Measurements from ENCODE around the gene PSG5. TPM values are rescaled to one million over a fixed set of nuclear protein-coding genes. Genes with fewer than 3 reads are reported as not detected.
A peak's percentile ranks its signal among the peaks of the same experiment; 100 is the strongest.
"Not testable (repeated sequence)": the region's sequence is repeated elsewhere in the genome, so short reads cannot be mapped to it uniquely, and the experiment has no call there.

PSG5 gene
- total and polyA plus RNA-seq, 5 experiments from 2014 or later: not detected

DNA sequence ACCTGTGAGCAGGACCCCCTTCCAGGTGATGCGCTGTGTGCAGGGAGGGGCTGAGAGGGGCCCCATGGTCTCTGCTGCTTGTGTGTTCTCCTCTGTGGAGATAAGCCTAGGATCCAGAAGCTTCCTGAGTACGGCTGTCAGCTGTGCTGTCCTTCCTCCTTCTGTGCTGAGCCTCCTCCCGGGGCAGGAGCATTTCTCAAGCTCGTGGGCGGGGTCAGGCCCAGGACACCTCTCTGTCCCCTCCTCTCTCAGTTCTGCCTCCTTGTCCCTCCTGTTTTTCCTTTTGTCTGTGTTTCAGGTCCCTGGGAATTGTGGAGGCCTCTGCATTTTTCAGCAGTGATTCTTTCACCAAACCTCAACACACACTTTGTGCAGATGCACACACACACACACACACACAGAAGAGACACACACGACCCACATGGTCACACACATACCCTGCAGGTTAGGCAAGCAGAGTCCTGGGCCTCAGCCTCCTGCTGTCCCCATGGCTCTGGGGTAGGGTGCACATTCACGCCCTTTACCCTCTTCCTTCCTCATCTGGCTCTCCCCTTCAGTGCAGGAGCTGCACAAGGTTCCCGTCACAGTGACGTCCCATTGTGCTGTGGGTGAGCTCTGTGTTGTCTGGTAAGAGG lies 19.3 kb upstream of the PSG5 start, which contains the start of gene PSG4:
PSG4 (minus strand) TSS at position 168 of the 635 bp plus-strand sequence; CDS start at position 66, 102 bp downstream.
- H3K36me3 Mint-ChIP-seq, H3K27ac Mint-ChIP-seq, ATAC-seq, DNase-seq, H3K4me1 Mint-ChIP-seq, POLR2A ChIA-PET, H3K9me3 Mint-ChIP-seq, H3K4me3 Mint-ChIP-seq: not testable (repeated sequence)
- peaks cover 0 to 46% (median 26%) of the 10 kb centered on the region in 5 donors for H3K27me3 Mint-ChIP-seq

DNA sequence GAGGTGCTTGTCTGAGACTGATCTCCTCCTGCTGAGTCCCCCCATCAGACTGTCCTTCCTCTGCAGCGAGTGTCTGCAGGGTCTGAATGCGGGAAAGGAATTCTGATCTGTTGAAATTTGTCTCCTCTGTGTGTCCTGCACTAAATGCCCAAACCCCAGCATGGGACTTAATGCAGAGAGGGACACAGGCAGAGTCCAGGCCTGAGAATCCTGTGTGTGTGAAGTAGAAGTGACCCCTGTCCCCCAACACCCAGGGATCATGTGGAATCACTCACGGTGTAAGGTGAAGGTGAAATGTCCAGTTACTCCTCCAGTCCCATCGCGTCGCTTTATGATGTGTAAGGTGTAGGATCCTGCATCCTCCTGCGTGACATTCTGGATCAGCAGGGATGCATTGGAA lies 17.3 kb upstream of the PSG5 start:
- DNase-seq, H3K9me3 Mint-ChIP-seq, ATAC-seq, POLR2A ChIA-PET, H3K27ac Mint-ChIP-seq, H3K4me1 Mint-ChIP-seq, H3K36me3 Mint-ChIP-seq, H3K4me3 Mint-ChIP-seq: not testable (repeated sequence)
- peaks cover 0 to 28% (median 20%) of the 10 kb centered on the region in 5 donors for H3K27me3 Mint-ChIP-seq

DNA sequence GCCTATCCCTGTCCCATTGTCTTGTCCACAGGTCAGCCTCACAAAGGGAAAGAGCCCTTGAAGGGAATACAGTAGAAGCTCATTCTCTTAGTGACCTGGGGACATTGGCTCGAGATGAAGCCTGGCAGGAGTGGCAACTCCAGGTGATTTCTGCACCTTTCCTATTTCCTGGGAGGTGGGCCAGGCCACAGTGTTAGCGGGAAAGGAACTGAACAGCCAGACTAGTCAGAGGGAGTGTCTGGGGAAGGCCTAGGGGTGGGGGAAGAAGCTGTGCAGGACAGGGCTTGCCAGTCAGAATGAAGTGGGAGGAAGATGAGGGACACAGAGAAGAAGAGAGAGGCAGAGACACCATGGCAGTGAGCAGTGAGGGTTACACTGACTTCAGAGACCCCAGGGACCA lies 15.6 kb upstream of the PSG5 start:
- ATAC-seq, H3K4me1 Mint-ChIP-seq, H3K4me3 Mint-ChIP-seq, H3K9me3 Mint-ChIP-seq, POLR2A ChIA-PET, H3K36me3 Mint-ChIP-seq, DNase-seq, H3K27ac Mint-ChIP-seq: not testable (repeated sequence)
- peaks cover 0 to 25% (median 11%) of the 10 kb centered on the region in 5 donors for H3K27me3 Mint-ChIP-seq

DNA sequence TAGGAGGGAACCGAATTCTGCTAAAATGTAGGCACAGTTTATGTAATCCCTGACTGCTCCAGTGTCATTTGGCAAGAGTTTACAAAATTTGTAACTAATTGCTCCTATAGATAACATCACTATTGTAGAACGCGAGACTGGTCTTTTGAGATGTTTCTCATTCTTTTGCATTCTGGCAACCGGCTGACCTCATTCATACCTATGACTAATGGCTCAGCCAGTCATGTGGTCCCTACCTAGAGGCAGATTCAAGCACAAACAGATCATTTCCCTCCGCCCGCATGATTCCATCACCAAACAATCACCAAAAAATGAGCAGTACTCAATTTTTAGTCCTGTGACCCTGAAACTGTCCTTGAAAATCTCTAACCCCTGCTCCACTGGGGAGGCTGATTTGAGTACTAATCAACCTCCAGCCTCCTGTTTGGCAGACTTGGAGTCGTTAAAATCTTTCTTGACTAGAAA lies 15.0 kb upstream of the PSG5 start:
- ATAC-seq, DNase-seq, H3K4me3 Mint-ChIP-seq, H3K27ac Mint-ChIP-seq, H3K4me1 Mint-ChIP-seq, H3K36me3 Mint-ChIP-seq, H3K9me3 Mint-ChIP-seq, POLR2A ChIA-PET: not testable (repeated sequence)
- H3K27me3 Mint-ChIP-seq: peaks cover 0 to 20% (median 9%) of the 10 kb centered on the region in 5 donors

DNA sequence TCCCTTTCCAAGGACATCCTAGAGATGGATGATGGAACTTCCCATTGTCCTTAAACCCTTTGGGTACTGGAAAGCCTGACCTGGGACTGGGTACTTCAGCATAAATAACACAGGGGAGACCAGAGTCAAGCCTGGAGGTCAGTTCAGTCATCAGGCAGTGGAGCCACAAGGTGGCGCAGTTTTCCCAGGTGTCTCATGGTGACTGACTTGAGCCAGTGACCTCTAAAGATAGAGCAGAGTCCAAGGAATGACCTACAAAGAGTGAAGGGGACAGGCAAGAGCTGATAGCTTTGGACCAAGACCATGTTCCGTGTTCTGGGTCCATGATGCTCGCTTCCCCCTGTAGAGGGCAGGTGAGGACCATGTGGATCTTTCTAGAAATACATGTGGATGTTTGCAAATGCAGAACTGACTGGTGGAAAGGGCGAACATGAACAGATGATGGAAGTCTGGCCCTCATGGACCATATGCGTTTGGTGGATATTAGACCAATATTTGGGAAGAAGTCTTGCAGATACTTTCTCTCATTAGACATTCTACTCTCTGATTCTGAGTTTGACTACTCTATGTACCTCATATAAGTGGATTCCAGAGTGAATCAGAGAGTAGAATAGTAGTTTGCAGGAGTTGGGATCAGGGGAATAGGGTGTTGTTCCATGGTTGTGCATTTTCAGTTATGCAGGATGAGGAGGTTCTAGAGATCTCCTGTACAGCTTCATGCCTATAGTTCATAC lies 12.5 kb upstream of the PSG5 start:
- H3K27me3 Mint-ChIP-seq: peaks cover 6 to 33% (median 17%) of the 10 kb centered on the region in 5 donors
- not testable (repeated sequence) for H3K4me1 Mint-ChIP-seq

DNA sequence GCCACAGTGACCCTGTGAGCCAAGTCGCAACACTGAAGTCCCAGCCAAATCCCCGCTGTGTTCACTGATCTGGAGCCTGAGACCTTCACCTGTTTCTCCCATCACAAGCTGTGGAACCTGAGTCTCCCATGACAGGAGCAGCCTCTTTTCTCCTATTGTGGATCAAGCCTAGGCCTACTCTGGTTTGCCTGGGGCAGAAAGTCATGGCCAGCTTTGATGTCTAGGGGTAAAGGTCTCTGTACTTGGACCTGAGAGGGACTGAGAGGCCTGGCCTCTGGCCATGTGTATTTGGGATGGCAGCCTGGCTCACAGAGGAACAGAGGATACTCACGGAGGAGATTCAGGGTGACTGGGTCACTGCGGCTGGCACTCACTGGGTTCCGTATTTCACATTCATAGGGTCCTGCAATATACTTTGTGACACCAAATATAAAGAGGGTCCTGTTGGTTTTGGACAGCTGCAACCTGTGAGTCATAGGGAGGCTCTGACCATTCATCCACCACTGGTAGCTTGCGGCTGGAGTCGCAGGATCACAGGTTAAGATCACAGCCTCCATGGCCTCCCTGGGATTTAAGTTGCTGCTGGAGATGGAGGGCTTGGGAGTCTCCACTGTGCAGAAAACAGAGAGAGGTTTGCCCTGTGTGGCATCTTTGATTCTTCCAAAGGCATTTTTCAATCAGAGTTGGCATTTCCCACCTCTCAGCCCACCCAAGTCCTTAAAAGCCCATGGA lies 11.5 kb upstream of the PSG5 start:
- H3K36me3 Mint-ChIP-seq, H3K4me1 Mint-ChIP-seq, DNase-seq, H3K27ac Mint-ChIP-seq, H3K4me3 Mint-ChIP-seq, H3K9me3 Mint-ChIP-seq, ATAC-seq, POLR2A ChIA-PET: not testable (repeated sequence)
- peaks cover 6 to 41% (median 22%) of the 10 kb centered on the region in 5 donors for H3K27me3 Mint-ChIP-seq

More for the DNA sequence above, 12.5 kb upstream of the PSG5 start:
- H3K36me3 Mint-ChIP-seq, DNase-seq, H3K9me3 Mint-ChIP-seq, ATAC-seq, POLR2A ChIA-PET, H3K4me3 Mint-ChIP-seq, H3K27ac Mint-ChIP-seq: not testable (repeated sequence)

DNA sequence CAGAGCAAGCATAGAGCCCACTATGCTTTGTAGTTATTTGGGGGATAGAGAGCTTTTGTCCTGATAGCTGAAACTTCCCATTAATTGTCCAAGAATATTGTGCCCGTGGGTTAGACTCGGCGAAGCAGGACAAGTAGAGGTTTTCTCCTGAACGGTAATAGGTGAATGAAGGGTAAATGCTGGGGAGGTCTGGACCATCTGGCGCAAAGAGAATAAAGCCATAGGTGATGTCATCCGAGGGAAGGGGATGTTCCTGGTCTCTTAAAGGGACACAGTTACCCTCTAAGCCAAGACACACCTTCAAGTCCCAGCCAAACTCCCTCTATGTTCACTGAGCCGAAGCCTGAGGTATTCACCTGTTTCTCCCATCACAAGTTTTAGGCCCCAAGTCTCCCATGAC lies 8.1 kb upstream of the PSG5 start:
- H3K9me3 Mint-ChIP-seq, POLR2A ChIA-PET, DNase-seq, H3K4me3 Mint-ChIP-seq, ATAC-seq, H3K4me1 Mint-ChIP-seq, H3K36me3 Mint-ChIP-seq: not testable (repeated sequence)
- Mint-ChIP-seq H3K27ac (peak overlapping the region in 1 of 10 donors; percentile 1), H3K27me3 (peaks cover 6 to 66% (median 37%) of the 10 kb centered on the region in 5 donors)

DNA sequence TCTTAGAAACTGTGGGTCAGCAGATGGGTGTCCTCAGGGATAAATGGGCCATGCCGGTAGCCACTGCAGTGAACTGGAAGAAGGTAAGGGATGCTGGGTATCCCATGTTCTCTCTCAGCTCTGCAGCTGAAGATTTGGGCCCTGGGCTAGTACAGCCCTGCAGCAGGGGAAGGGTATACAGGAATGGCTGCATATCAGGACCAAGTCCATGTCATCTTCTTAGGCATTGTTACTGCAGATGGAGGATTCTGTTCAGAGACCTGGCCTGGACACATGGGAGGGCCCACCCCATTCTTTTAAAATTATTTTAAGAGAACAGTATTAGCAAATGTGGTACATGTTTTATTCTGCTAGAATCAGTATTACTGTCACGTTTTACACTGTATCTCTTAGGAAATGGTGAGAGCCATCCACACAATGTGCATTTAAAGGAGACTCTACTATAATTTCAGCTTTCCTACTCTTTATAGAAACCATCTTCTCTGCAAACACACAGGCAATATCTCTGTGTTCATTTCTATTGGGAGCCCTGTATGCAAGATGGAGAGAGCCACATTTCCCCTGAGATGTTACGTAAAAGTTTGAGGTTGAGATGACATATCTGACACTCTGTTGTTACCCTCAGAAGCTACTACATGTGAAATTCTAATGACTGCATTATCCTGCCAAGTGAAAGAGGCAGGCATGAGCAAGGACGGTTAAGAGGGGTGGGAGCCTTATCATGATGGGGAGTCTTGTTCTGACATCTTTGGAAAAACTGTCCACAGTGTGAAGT lies 6.2 kb upstream of the PSG5 start:
- H3K36me3 Mint-ChIP-seq, DNase-seq, ATAC-seq, H3K4me3 Mint-ChIP-seq, H3K4me1 Mint-ChIP-seq, H3K9me3 Mint-ChIP-seq, POLR2A ChIA-PET, H3K27ac Mint-ChIP-seq: not testable (repeated sequence)
- peaks cover 6 to 70% (median 37%) of the 10 kb centered on the region in 5 donors for H3K27me3 Mint-ChIP-seq

DNA sequence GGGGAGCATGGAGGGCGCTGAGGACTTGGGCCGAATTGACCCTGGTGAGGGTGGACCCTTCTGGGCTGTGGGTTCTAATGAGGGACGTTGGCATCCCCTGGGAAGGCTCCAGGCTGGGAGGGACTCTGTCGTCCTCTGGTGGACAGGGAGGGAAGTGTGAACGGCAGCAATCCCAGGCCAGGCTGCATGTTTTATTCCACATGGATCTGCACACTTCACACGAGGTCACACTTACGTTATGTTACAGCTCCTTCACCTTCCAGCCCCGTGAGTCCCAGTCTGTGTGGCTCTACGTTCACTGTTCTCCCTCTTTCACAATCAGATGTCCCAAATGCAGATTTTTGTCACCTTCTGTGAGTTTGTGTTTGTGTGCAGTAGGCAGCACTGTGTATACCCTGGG lies 1.8 kb upstream of the PSG5 start:
- H3K4me1 Mint-ChIP-seq, H3K4me3 Mint-ChIP-seq, H3K36me3 Mint-ChIP-seq, POLR2A ChIA-PET, DNase-seq, H3K9me3 Mint-ChIP-seq, H3K27ac Mint-ChIP-seq, ATAC-seq: not testable (repeated sequence)
- peaks cover 0 to 57% (median 27%) of the 10 kb centered on the region in 5 donors for H3K27me3 Mint-ChIP-seq

DNA sequence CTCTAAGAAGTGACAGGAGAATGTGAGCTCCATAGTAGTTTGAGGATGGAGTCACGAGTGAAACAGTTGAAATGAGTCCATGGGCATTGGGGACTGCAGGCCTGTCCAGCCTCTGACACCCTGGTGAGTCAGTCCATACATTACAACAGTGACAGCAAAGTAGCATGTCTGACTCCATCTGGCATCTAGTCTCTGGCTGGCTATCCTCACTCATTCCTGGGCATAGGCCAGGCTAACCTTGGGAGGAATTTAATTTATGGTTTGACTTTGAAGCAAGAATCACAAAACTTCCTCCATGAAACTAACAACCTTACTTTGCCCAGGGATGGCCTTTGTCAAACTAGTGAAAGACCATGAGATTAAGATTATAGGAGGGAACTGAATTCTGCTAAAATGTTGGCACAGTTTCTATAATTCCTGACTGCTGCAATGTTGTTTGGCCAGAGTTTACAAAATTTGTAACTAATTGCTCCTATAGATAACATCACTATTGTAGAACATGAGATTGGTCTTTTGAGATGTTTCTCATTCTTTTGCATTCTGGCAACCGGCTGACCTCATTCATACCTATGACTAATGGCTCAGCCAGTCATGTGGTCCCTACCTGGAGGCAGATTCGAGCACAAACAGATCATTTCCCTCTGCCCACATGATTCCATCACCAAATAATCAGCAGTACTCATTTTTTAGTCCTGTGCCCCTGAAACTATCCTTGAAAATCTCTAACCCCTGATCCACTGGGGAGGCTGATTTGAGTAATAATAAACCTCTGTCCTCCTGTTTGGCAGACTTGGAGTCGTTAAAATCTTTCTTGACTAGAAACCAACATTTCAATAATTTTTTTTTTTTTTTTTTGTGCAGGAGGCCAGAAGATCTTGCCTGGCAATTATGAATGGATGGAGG lies 4.2 kb downstream of the PSG5 start:
- H3K4me3 Mint-ChIP-seq, H3K9me3 Mint-ChIP-seq, DNase-seq, H3K27ac Mint-ChIP-seq, H3K4me1 Mint-ChIP-seq, H3K36me3 Mint-ChIP-seq, ATAC-seq, POLR2A ChIA-PET: not testable (repeated sequence)
- H3K27me3 Mint-ChIP-seq: peaks cover 4 to 24% (median 6%) of the 10 kb centered on the region in 5 donors

DNA sequence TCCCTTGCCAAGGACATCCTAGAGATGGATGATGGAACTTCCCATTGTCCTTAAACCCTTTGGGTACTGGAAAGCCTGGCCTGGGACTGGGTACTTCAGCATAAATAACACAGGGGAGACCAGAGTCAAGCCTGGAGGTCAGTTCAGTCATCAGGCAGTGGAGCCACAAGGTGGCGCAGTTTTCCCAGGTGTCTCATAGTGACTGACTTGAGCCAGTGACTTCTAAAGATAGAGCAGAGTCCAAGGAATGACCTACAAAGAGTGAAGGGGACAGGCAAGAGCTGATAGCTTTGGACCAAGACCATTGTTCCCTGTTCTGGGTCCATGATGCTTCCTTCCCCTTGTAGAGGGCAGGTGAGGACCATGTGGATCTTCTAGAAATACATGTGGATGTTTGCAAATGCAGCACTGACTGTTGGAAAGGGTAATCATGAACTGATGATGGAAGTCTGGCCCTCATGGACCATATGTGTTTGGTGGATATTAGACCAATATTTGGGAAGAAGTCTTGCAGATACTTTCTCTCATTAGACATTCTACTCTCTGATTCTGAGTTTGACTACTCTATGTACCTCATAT lies 6.7 kb downstream of the PSG5 start:
- H3K4me3 Mint-ChIP-seq, H3K4me1 Mint-ChIP-seq, H3K36me3 Mint-ChIP-seq, H3K9me3 Mint-ChIP-seq, H3K27ac Mint-ChIP-seq, POLR2A ChIA-PET, ATAC-seq, DNase-seq: not testable (repeated sequence)
- H3K27me3 Mint-ChIP-seq: peaks cover 2 to 32% (median 8%) of the 10 kb centered on the region in 5 donors
